ENCODE measurements around the gene LEFTY1. TPM values are rescaled to one million over a fixed set of nuclear protein-coding genes. Genes with fewer than 3 reads are reported as not detected.

LEFTY1 gene, protein sequence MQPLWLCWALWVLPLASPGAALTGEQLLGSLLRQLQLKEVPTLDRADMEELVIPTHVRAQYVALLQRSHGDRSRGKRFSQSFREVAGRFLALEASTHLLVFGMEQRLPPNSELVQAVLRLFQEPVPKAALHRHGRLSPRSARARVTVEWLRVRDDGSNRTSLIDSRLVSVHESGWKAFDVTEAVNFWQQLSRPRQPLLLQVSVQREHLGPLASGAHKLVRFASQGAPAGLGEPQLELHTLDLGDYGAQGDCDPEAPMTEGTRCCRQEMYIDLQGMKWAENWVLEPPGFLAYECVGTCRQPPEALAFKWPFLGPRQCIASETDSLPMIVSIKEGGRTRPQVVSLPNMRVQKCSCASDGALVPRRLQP
- not detected in 2 replicates for total RNA-seq

GRCh38 chr1:225888898-225889601 is at the start of gene LEFTY1:
LEFTY1 (minus strand) TSS chr1:225889146; CDS start chr1:225889066, 80 bp downstream.

GRCh38 chr1:225923692-225924555 is 35.0 kb upstream of the LEFTY1 start, which contains the start of gene PYCR2:
PYCR2 (minus strand) TSS chr1:225924250; CDS start chr1:225924110, 140 bp downstream.

DNA sequence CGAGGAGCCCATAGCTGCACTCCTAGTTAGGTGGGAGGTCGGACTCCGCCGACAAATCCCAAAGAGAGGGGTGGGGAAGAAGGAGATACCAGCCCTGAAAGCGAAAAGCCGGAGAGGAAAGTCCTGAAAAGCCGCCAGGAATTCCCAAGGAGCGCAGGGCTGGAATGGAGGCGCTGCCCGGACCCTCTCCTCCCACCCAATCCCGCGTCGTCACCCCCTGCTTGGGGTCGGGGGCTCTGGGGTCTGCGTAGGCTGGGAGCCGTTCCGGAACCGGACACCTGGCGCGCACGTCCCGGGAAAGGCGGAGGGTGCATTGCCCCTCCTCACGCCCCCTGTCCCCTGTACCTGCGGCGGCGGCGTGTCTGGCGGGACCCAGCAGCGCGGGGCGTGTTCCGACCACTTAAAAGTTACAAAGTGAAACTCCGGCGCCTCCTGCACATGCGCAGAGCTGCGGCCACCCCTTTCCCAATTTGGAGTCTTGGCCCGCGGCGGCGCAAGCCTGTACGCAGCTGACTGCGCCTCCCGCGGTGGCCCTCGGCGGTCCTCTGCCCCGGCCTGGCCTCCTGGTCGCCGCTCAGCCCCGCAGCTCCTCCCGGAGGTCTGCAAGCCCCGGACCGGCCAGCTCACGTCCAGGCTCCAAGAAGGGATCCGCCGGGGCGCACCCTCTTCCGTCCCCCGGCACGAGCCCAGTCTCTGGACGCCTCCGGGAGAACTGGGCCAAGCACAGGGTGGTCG is 6.8 kb downstream of the LEFTY1 start, which contains the start of gene TMEM63A:
TSS of gene TMEM63A (minus strand) at position 422 of the 735 bp plus-strand sequence. CDS start 4,800 bp downstream, outside the sequence.

Other genes with a start within 250 kb of the LEFTY1 start
- 140 and 173 TPM in 2 replicates for gene ENAH, start 236.0 kb downstream of the LEFTY1 start, total RNA-seq
- 213 and 244 TPM in 2 replicates for gene SRP9, start 111.3 kb downstream of the LEFTY1 start, total RNA-seq
- gene EPHX1, start 79.0 kb downstream of the LEFTY1 start, total RNA-seq: 14.8 and 23.7 TPM in 2 replicates
- gene TMEM63A, start 6.8 kb downstream of the LEFTY1 start, total RNA-seq: 9.4 and 19.4 TPM in 2 replicates
- gene PYCR2, start 35.1 kb upstream of the LEFTY1 start, total RNA-seq: 38.6 and 48.1 TPM in 2 replicates
- under 0.01 TPM in 1 of 2 replicates, not detected in the other for gene LEFTY2, start 52.1 kb upstream of the LEFTY1 start, total RNA-seq
- 29.3 and 38.2 TPM in 2 replicates for gene SDE2, start 110.2 kb upstream of the LEFTY1 start, total RNA-seq
- gene H3-3A, start 173.6 kb upstream of the LEFTY1 start, total RNA-seq: 85.4 and 165 TPM in 2 replicates

Data from regular cardiac myocyte (primary cell).